Smooth muscle cell (in vitro differentiated cells): ENCODE results near the gene AGAP1. TPM values are rescaled to one million over a fixed set of nuclear protein-coding genes. Genes with fewer than 3 reads are reported as not detected.

ENCODE experiments used
- DNase-seq: peaks from one replicate; lab custom pipeline; 2025; ENCODE audit not compliant: unreplicated experiment; lab: John Stamatoyannopoulos, UW
- H2AFZ ChIP-seq: fragments of 200-600 bp; sonication (generic); 2 replicates; pipeline ENCODE4 v1.6.0; 2016; ENCODE audit warnings: antibody characterized with exemption, low read depth, mild to moderate bottlenecking
- H3F3A ChIP-seq: fragments of 200-600 bp; sonication (generic); 2 replicates; pipeline ENCODE4 v1.6.0; 2017; ENCODE audit warnings: antibody characterized with exemption, low read depth
- H3K27ac ChIP-seq: fragments of 200-600 bp; sonication (generic); 2 replicates; pipeline ENCODE4 v1.5.1; 2016; ENCODE audit warnings: low read depth, mild to moderate bottlenecking
- H3K27me3 ChIP-seq: fragments of 200-600 bp; sonication (generic); 2 replicates; pipeline ENCODE4 v1.6.1; 2016; ENCODE audit warnings: low read depth, mild to moderate bottlenecking
- H3K36me3 ChIP-seq: fragments of 200-600 bp; sonication (generic); 2 replicates; pipeline ENCODE4 v1.5.1; 2016; ENCODE audit warnings: low read depth
- H3K4me1 ChIP-seq: fragments of 200-600 bp; sonication (generic); 2 replicates; pipeline ENCODE4 v1.5.1; 2016; ENCODE audit warnings: low read depth
- H3K4me2 ChIP-seq: fragments of 200-600 bp; sonication (generic); 2 replicates; pipeline ENCODE4 v1.6.0; 2016; ENCODE audit warnings: mild to moderate bottlenecking
- H3K4me3 ChIP-seq: fragments of 200-600 bp; sonication (generic); 2 replicates; pipeline ENCODE4 v1.5.1; 2016; ENCODE audit warnings: mild to moderate bottlenecking
- H3K79me2 ChIP-seq: fragments of 200-600 bp; sonication (generic); 2 replicates; pipeline ENCODE4 v1.6.0; 2016; ENCODE audit warnings: low read depth, mild to moderate bottlenecking
- H3K9ac ChIP-seq: fragments of 200-600 bp; sonication (generic); 2 replicates; pipeline ENCODE4 v1.6.0; 2016; ENCODE audit warnings: low read depth
- H3K9me3 ChIP-seq: fragments of 200-600 bp; sonication (generic); replicated peaks from 2 replicates; pipeline ENCODE4 v1.5.1; 2016; ENCODE audit warnings: low read depth
- H4K20me1 ChIP-seq: fragments of 200-600 bp; sonication (generic); 2 replicates; pipeline ENCODE4 v1.6.0; 2016; ENCODE audit warnings: low read depth
- CTCF ChIP-seq: fragments of 200-600 bp; sonication (generic); IDR thresholded peaks from 2 replicates; pipeline ENCODE4 v1.5.1; 2017; ENCODE audit warnings: borderline replicate concordance, mild to moderate bottlenecking, antibody characterized with exemption; ENCODE audit not compliant: insufficient read depth, poor library complexity, severe bottlenecking
- WGBS: methylation state at CpG from one replicate; pipeline ENCODE4 v1.1.7; 2016; ENCODE audit warnings: low lambda C conversion rate; 5-methylcytosine and 5-hydroxymethylcytosine counted together
- polyA plus RNA-seq: library from polyadenylated mRNA; unstranded; fragments of >200 nt; fragmentation: Nextera tagmentation; extraction: Ambion mirVana; gene quantifications from 2 replicates; pipeline ENCODE4 v1.2.1, GENCODE V29; 2016
- total RNA-seq: library from RNA; depleted of rRNA; stranded (reverse); fragments of >200 nt; gene quantifications from 2 replicates; pipeline ENCODE4 v1.2.3, GENCODE V29; 2014

The AGAP1 gene
- total and polyA plus RNA-seq, 2 experiments from 2014 or later: 3.9 to 9.8 TPM

GRCh38 chr2:235560345-235560744 is 66.5 kb downstream of the AGAP1 start:
- Histone ChIP-seq H3K9me3 (no peaks in the 10 kb centered on the region), H3K79me2 (peaks cover 36% of the 10 kb centered on the region), H3K4me3 (no peak overlapping the region), H3K36me3 (no peaks in the 10 kb centered on the region), H3K4me2 (no peak overlapping the region), H3K4me1 (peaks cover 12% of the 10 kb centered on the region), H2AFZ (no peak overlapping the region), H3K27me3 (no peaks in the 10 kb centered on the region), H3F3A (peaks cover 3% of the 10 kb centered on the region), H3K27ac (no peak overlapping the region), H4K20me1 (peaks cover 100% of the 10 kb centered on the region), H3K9ac (no peak overlapping the region)
- no peak for TF ChIP-seq CTCF
- 87% methylated on average over 6 of the region's 6 CpGs for whole genome bisulfite sequencing
- DNase-seq: no peak

- TF ChIP-seq CTCF: no peak
- Histone ChIP-seq H3K4me1 (peaks cover 12% of the 10 kb centered on the region), H3K9me3 (no peaks in the 10 kb centered on the region), H3K36me3 (no peaks in the 10 kb centered on the region), H3F3A (peaks cover 3% of the 10 kb centered on the region), H3K27me3 (no peaks in the 10 kb centered on the region), H3K4me2 (peak overlapping the region; percentile 3), H3K27ac (no peak overlapping the region), H3K9ac (no peak overlapping the region), H2AFZ (no peak overlapping the region), H3K4me3 (no peak overlapping the region), H3K79me2 (peaks cover 42% of the 10 kb centered on the region), H4K20me1 (peaks cover 100% of the 10 kb centered on the region)
- no peak for DNase-seq
- WGBS: 24% methylated on average over 2 of the region's 2 CpGs
These were observed 67.6 kb downstream of the AGAP1 start for GRCh38 chr2:235561450-235561849.

- Histone ChIP-seq H3K36me3 (no peaks in the 10 kb centered on the region), H3K4me2 (peak overlapping the region; percentile 3), H4K20me1 (peaks cover 100% of the 10 kb centered on the region), H3K9me3 (no peaks in the 10 kb centered on the region), H3K4me1 (peaks cover 12% of the 10 kb centered on the region), H3K9ac (no peak overlapping the region), H3K79me2 (peaks cover 40% of the 10 kb centered on the region), H3K27me3 (no peaks in the 10 kb centered on the region), H3K4me3 (no peak overlapping the region), H2AFZ (no peak overlapping the region), H3F3A (peaks cover 3% of the 10 kb centered on the region), H3K27ac (no peak overlapping the region)
- WGBS: 63% methylated on average over 11 of the region's 11 CpGs
- no peak for TF ChIP-seq CTCF
- DNase-seq: no peak
These were observed 68.4 kb downstream of the AGAP1 start for GRCh38 chr2:235562065-235562747.
